Thyroid gland (tissue), 4 donors: Measurements from ENCODE around the gene HMCN2. TPM values are rescaled to one million over a fixed set of nuclear protein-coding genes. Genes with fewer than 3 reads are reported as not detected.

Source experiments
- DNase-seq, 2 donors: peaks; one replicate each; pipeline ENCODE4 v3.0.0-alpha.2; 2019
- H3K27ac ChIP-seq, 3 donors: fragments of 200-600 bp; sonication (generic); 1 replicate in 2 of 3; 2 replicates in 1 of 3; pipeline ENCODE4 v1.5.1; 2016 to 2019; ENCODE audit warnings: mild to moderate bottlenecking in 1 of 3, moderate library complexity in 1 of 3
- H3K27me3 ChIP-seq: fragments of 200-600 bp; sonication (generic); one replicate; pipeline ENCODE4 v1.5.1; 2019
- H3K36me3 ChIP-seq, 2 donors: fragments of 200-600 bp; sonication (generic); one replicate each; pipeline ENCODE4 v1.5.1; 2016 to 2019
- H3K4me1 ChIP-seq, 2 donors: fragments of 200-600 bp; sonication (generic); one replicate each; pipeline ENCODE4 v1.5.1; 2017 to 2019
- H3K4me3 ChIP-seq, 3 donors: fragments of 200-600 bp; sonication (generic); replicated peaks in 1 of 3; 1 replicate in 2 of 3; 2 replicates in 1 of 3; pipeline ENCODE4 v1.5.1; 2016; ENCODE audit warnings: mild to moderate bottlenecking in 1 of 3
- H3K9me3 ChIP-seq: fragments of 200-600 bp; sonication (generic); one replicate; pipeline ENCODE4 v1.5.1; 2017
- CTCF ChIP-seq, 6 experiments: fragments of 200-600 bp in 3 of 6; fragments of 450-650 bp in 3 of 6; sonication (generic) in 3 of 6; IDR thresholded peaks; one replicate each; pipeline ENCODE4 v1.5.1; 2016 to 2019; ENCODE audit warnings: antibody characterized with exemption in 6 of 6, mild to moderate bottlenecking in 2 of 6, inconsistent platforms in 1 of 6, moderate library complexity in 1 of 6
- POLR2A ChIP-seq, 2 donors: fragments of 450-650 bp; IDR thresholded peaks; one replicate each; pipeline ENCODE4 v1.6.1; 2017; ENCODE audit warnings: antibody characterized with exemption in 2 of 2, mild to moderate bottlenecking in 2 of 2, moderate library complexity in 1 of 2
- WGBS, 2 donors: methylation state at CpG; one replicate each; pipeline ENCODE4 v1.1.5; 2017; 5-methylcytosine and 5-hydroxymethylcytosine counted together
- intact Hi-C: fragments of 100-400 bp; cut with DNase I; formaldehyde crosslinking; loops from one replicate; pipeline ENCODE4 v1.15.1; 2023
- total RNA-seq, 4 donors: library from RNA; depleted of rRNA; stranded (reverse); fragments of >200 nt; gene quantifications; one replicate each; pipeline ENCODE4 v1.2.3, GENCODE V29; 2016

The HMCN2 gene
- total RNA-seq, 4 donors from 2014 or later, result 1.7 to 5.5 (median 3.5) TPM

- no peak for TF ChIP-seq POLR2A (IDR thresholded peaks at IDR 0.05)
- TF ChIP-seq CTCF (IDR thresholded peaks at IDR 0.05), result no peak
- Histone ChIP-seq H3K27me3 (no peaks in the 10 kb centered on the region), H3K4me1 (no peaks in the 10 kb centered on the region), H3K27ac (no peak overlapping the region), H3K9me3 (no peaks in the 10 kb centered on the region), H3K36me3 (peaks cover 4 to 8% of the 10 kb centered on the region in 2 donors), H3K4me3 (no peak overlapping the region)
- intact Hi-C loops, result no loop called here
- no peak for DNase-seq
- 89 to 97% methylated on average over 7 to 9 of the region's 9 CpGs for WGBS, 2 donors
Observed at GRCh38 chr9:130478152-130478551, 212.6 kb downstream of the HMCN2 start.

- H3K4me3 ChIP-seq, result no peak overlapping the region
- H3K27ac ChIP-seq, result no peak overlapping the region
- no peaks in the 10 kb centered on the region for H3K27me3 ChIP-seq
- DNase-seq, result no peak
- TF ChIP-seq CTCF (IDR thresholded peaks at IDR 0.05), result no peak
- peaks cover 4 to 8% of the 10 kb centered on the region in 2 donors for H3K36me3 ChIP-seq
- no peaks in the 10 kb centered on the region for H3K4me1 ChIP-seq
- H3K9me3 ChIP-seq, result no peaks in the 10 kb centered on the region
- intact Hi-C loops, result no loop called here
- 87 to 92% methylated on average over 35 of the region's 35 CpGs for WGBS, 2 donors
Observed at GRCh38 chr9:130478736-130479575, 213.4 kb downstream of the HMCN2 start.

- no peak for DNase-seq
- peaks cover 4 to 8% of the 10 kb centered on the region in 2 donors for H3K36me3 ChIP-seq
Observed at GRCh38 chr9:130479587-130479986, 214.0 kb downstream of the HMCN2 start.

GRCh38 chr9:130480673-130481072 is 215.1 kb downstream of the HMCN2 start:
- TF ChIP-seq POLR2A (IDR thresholded peaks at IDR 0.05) (no peak), CTCF (IDR thresholded peaks at IDR 0.05) (no peak)
- intact Hi-C loops, result no loop called here
- no peak for DNase-seq
- Histone ChIP-seq H3K27ac (no peak overlapping the region), H3K36me3 (peaks cover 4 to 8% of the 10 kb centered on the region in 2 donors), H3K27me3 (no peaks in the 10 kb centered on the region), H3K9me3 (no peaks in the 10 kb centered on the region), H3K4me3 (no peak overlapping the region), H3K4me1 (no peaks in the 10 kb centered on the region)
- 84 to 96% methylated on average over 4 to 7 of the region's 16 CpGs for WGBS, 2 donors

More at GRCh38 chr9:130479587-130479986, 214.0 kb downstream of the HMCN2 start:
- Histone ChIP-seq H3K4me3 (no peak overlapping the region), H3K27ac (no peak overlapping the region), H3K9me3 (no peaks in the 10 kb centered on the region), H3K4me1 (no peaks in the 10 kb centered on the region), H3K27me3 (no peaks in the 10 kb centered on the region)
- TF ChIP-seq POLR2A (IDR thresholded peaks at IDR 0.05) (no peak), CTCF (IDR thresholded peaks at IDR 0.05) (no peak)
- intact Hi-C loops, result no loop called here
- 91 to 95% methylated on average over 18 to 19 of the region's 19 CpGs for WGBS, 2 donors

- peaks cover 4 to 8% of the 10 kb centered on the region in 2 donors for H3K36me3 ChIP-seq
- H3K4me3 ChIP-seq, result no peak overlapping the region
- no peak for DNase-seq
- H3K27me3 ChIP-seq, result no peaks in the 10 kb centered on the region
- intact Hi-C loops, result no loop called here
- TF ChIP-seq POLR2A (IDR thresholded peaks at IDR 0.05) (no peak), CTCF (IDR thresholded peaks at IDR 0.05) (no peak)
- no peaks in the 10 kb centered on the region for H3K9me3 ChIP-seq
- H3K27ac ChIP-seq, result no peak overlapping the region
- H3K4me1 ChIP-seq, result no peaks in the 10 kb centered on the region
- 80 to 81% methylated on average over 5 of the region's 5 CpGs for WGBS, 2 donors
Observed at GRCh38 chr9:130482463-130482862, 216.9 kb downstream of the HMCN2 start.
